ENCODE results near the gene STPG1.

The STPG1 gene

DNA sequence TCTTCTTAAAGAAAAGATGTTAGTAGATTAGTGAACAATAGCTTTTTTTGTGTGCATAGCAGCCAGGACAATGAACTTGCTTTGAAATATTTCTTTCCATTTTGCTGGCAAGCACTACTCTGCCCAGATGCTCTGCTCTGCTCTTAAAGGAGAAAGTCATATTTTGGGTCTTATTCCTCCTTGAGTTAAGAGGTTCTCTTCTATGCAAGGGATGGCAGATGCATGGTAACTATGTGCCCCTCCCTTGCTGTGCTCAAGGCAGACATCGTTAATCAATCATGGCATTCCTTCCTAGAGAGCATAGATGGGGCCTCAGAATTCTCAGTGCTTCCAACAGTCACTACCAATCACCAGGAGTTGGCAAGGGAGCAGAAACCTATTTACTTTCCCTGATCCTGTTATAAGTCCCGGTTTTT lies 29.7 kb upstream of the STPG1 start:
- ChIA-PET CTCF (interaction anchor here (0.5 to 1.3 kb wide), 3 partner anchors 28 to 381 kb away, joined by 4 to 5 read pairs (median 4); partner anchors contain the start of gene NIPAL3), POLR2A (no interaction called here)
- H3K27ac ChIP-seq (ENCODE audit: extremely low read depth, low read depth, low read length): no peak overlapping the region
- no peak for TF ChIP-seq BCL11B (tag by site-specific recombination; IDR thresholded peaks at IDR 0.05; ENCODE audit: low read depth)
- TF ChIP-seq, protein P1, sequence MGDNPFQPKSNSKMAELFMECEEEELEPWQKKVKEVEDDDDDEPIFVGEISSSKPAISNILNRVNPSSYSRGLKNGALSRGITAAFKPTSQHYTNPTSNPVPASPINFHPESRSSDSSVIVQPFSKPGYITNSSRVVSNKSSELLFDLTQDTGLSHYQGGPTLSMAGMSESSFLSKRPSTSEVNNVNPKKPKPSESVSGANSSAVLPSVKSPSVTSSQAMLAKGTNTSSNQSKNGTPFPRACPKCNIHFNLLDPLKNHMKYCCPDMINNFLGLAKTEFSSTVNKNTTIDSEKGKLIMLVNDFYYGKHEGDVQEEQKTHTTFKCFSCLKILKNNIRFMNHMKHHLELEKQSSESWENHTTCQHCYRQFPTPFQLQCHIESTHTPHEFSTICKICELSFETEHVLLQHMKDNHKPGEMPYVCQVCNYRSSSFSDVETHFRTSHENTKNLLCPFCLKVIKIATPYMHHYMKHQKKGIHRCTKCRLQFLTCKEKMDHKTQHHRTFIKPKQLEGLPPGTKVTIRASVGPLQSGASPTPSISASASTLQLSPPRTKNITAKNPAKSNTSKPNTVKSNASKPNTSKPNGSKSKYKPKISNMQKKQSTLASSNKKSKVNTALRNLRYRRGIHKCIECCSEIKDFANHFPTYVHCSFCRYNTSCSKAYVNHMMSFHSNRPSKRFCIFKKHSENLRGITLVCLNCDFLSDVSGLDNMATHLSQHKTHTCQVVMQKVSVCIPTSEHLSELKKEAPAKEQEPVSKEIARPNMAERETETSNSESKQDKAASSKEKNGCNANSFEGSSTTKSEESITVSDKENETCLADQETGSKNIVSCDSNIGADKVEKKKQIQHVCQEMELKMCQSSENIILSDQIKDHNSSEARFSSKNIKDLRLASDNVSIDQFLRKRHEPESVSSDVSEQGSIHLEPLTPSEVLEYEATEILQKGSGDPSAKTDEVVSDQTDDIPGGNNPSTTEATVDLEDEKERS (tag by site-specific recombination; IDR thresholded peaks at IDR 0.05): no peak
- TF ChIP-seq, protein P2, sequence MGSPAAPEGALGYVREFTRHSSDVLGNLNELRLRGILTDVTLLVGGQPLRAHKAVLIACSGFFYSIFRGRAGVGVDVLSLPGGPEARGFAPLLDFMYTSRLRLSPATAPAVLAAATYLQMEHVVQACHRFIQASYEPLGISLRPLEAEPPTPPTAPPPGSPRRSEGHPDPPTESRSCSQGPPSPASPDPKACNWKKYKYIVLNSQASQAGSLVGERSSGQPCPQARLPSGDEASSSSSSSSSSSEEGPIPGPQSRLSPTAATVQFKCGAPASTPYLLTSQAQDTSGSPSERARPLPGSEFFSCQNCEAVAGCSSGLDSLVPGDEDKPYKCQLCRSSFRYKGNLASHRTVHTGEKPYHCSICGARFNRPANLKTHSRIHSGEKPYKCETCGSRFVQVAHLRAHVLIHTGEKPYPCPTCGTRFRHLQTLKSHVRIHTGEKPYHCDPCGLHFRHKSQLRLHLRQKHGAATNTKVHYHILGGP (tag by site-specific recombination; IDR thresholded peaks at IDR 0.05): peak; percentile 94
- peak; percentile 87 for TF ChIP-seq ZBTB17 (tag by site-specific recombination; IDR thresholded peaks at IDR 0.05)
- TF ChIP-seq ZNF23 (tag by site-specific recombination; IDR thresholded peaks at IDR 0.05; ENCODE audit: borderline replicate concordance): peak; percentile 87; the same call in 1 of the 2 replicates
- TF ChIP-seq, protein P3, sequence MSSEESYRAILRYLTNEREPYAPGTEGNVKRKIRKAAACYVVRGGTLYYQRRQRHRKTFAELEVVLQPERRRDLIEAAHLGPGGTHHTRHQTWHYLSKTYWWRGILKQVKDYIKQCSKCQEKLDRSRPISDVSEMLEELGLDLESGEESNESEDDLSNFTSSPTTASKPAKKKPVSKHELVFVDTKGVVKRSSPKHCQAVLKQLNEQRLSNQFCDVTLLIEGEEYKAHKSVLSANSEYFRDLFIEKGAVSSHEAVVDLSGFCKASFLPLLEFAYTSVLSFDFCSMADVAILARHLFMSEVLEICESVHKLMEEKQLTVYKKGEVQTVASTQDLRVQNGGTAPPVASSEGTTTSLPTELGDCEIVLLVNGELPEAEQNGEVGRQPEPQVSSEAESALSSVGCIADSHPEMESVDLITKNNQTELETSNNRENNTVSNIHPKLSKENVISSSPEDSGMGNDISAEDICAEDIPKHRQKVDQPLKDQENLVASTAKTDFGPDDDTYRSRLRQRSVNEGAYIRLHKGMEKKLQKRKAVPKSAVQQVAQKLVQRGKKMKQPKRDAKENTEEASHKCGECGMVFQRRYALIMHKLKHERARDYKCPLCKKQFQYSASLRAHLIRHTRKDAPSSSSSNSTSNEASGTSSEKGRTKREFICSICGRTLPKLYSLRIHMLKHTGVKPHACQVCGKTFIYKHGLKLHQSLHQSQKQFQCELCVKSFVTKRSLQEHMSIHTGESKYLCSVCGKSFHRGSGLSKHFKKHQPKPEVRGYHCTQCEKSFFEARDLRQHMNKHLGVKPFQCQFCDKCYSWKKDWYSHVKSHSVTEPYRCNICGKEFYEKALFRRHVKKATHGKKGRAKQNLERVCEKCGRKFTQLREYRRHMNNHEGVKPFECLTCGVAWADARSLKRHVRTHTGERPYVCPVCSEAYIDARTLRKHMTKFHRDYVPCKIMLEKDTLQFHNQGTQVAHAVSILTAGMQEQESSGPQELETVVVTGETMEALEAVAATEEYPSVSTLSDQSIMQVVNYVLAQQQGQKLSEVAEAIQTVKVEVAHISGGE (tag by site-specific recombination; conservative IDR thresholded peaks at IDR 0.05; ENCODE audit: low read depth): no peak
- TF ChIP-seq ZNF404 (tag by site-specific recombination; IDR thresholded peaks at IDR 0.05): no peak
- no peaks in the 10 kb centered on the region for H3K9me3 ChIP-seq (ENCODE audit: control insufficient read depth, insufficient read depth, low read depth, low read length)
- H3K4me3 ChIP-seq (ENCODE audit: low read depth, low read length): no peak overlapping the region
- H3K4me1 ChIP-seq (ENCODE audit: control insufficient read depth, insufficient read depth, low read length): peaks cover 2% of the 10 kb centered on the region; the same call in 1 of the 2 replicates
- peaks cover 0 to 63% of the 10 kb centered on the region in 2 experiments; a peak in 2 of 3 replicates for H3K36me3 ChIP-seq (ENCODE audit: control insufficient read depth in 2 of 2, insufficient read depth in 1 of 2, low read length in 2 of 2)

DNA sequence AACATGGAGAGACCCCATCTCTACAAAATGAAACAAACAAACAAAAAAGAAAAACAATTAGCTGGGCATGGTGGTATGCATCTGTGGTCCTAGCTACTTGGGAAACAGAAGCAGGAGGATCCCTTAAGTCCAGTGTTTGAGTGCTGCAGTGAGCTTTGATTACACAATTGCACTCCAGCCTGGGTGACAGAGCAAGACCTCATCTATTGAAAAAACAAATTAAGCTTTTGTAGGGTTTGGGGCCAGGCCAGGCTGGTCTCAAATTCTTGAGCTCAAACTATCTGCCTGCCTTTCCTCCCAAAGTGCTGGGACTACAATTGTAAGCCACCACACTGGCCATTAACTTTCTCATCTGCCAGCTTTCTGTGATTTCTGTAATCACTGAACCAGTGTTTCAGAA lies 29.2 kb upstream of the STPG1 start:
- Histone ChIP-seq H3K4me1 (ENCODE audit: control insufficient read depth, insufficient read depth, low read length) (peaks cover 2% of the 10 kb centered on the region; the same call in 1 of the 2 replicates), H3K27ac (ENCODE audit: extremely low read depth, low read depth, low read length) (no peak overlapping the region), H3K36me3 (ENCODE audit: control insufficient read depth in 2 of 2, insufficient read depth in 1 of 2, low read length in 2 of 2) (peaks cover 0 to 61% of the 10 kb centered on the region in 2 experiments; a peak in 2 of 3 replicates), H3K9me3 (ENCODE audit: control insufficient read depth, insufficient read depth, low read depth, low read length) (no peaks in the 10 kb centered on the region), H3K4me3 (ENCODE audit: low read depth, low read length) (no peak overlapping the region)
- TF ChIP-seq ZNF23 (tag by site-specific recombination; IDR thresholded peaks at IDR 0.05; ENCODE audit: borderline replicate concordance) (no peak), OSR2 (tag by site-specific recombination; IDR thresholded peaks at IDR 0.05) (peak; percentile 52), ZNF140 (tag by site-specific recombination; IDR thresholded peaks at IDR 0.05) (no peak), ZNF549 (tag by site-specific recombination; IDR thresholded peaks at IDR 0.05) (no peak), ZBTB7A (tag by site-specific recombination; IDR thresholded peaks at IDR 0.05; ENCODE audit: low read depth) (no peak)
- TF ChIP-seq, protein P4, sequence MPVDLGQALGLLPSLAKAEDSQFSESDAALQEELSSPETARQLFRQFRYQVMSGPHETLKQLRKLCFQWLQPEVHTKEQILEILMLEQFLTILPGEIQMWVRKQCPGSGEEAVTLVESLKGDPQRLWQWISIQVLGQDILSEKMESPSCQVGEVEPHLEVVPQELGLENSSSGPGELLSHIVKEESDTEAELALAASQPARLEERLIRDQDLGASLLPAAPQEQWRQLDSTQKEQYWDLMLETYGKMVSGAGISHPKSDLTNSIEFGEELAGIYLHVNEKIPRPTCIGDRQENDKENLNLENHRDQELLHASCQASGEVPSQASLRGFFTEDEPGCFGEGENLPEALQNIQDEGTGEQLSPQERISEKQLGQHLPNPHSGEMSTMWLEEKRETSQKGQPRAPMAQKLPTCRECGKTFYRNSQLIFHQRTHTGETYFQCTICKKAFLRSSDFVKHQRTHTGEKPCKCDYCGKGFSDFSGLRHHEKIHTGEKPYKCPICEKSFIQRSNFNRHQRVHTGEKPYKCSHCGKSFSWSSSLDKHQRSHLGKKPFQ (tag by site-specific recombination; IDR thresholded peaks at IDR 0.05): no peak
- CTCF ChIA-PET: interaction anchor here (0.5 to 1.3 kb wide), 4 partner anchors 21 to 381 kb away, joined by 3 to 5 read pairs (median 4); partner anchors contain the start of gene NIPAL3
- POLR2A ChIA-PET: no interaction called here

All from HEK293 (cell line).